Astrocyte (in vitro differentiated cells and primary cell): ENCODE data around the gene RPS29. TPM values are rescaled to one million over a fixed set of nuclear protein-coding genes. Genes with fewer than 3 reads are reported as not detected.

Source experiments
- DNase-seq: peaks from one replicate; pipeline ENCODE4 v3.0.0-alpha.2; 2010; ENCODE audit warnings: low read depth
- FAIRE-seq: peaks from 2 replicates; lab custom pipeline; 2011; peaks lifted over from hg19 to GRCh38; lab: Jason Lieb, UNC
- H2AFZ ChIP-seq: 2 replicates; pipeline ENCODE4 v1.6.0; 2012; ENCODE audit warnings: low read depth, low read length, inconsistent platforms
- H3K27ac ChIP-seq: 2 replicates; pipeline ENCODE4 v1.5.1; 2011; ENCODE audit warnings: low read depth, low read length, inconsistent platforms
- H3K27me3 ChIP-seq: 2 replicates; pipeline ENCODE4 v1.6.0; 2011; ENCODE audit warnings: low read length, inconsistent platforms; ENCODE audit not compliant: insufficient read depth
- H3K36me3 ChIP-seq: 2 replicates; pipeline ENCODE4 v1.5.1; 2011; ENCODE audit warnings: low read length, inconsistent platforms; ENCODE audit not compliant: insufficient read depth
- H3K4me1 ChIP-seq: 2 replicates; pipeline ENCODE4 v1.5.1; 2011; ENCODE audit warnings: low read length, inconsistent platforms; ENCODE audit not compliant: insufficient read depth
- H3K4me2 ChIP-seq: 2 replicates; pipeline ENCODE4 v1.6.0; 2012; ENCODE audit warnings: low read length, inconsistent platforms
- H3K4me3 ChIP-seq: 2 replicates; pipeline ENCODE4 v1.5.1; 2011; ENCODE audit warnings: low read depth, mild to moderate bottlenecking, low read length, inconsistent platforms; ENCODE audit not compliant: insufficient read depth
- H3K79me2 ChIP-seq: 2 replicates; pipeline ENCODE4 v1.6.0; 2012; ENCODE audit warnings: mild to moderate bottlenecking, low read length, inconsistent platforms; ENCODE audit not compliant: insufficient read depth
- H3K9ac ChIP-seq: 2 replicates; pipeline ENCODE4 v1.6.0; 2012; ENCODE audit warnings: mild to moderate bottlenecking, low read length, inconsistent platforms
- H3K9me3 ChIP-seq: 2 replicates; pipeline ENCODE4 v1.5.1; 2012; ENCODE audit warnings: low read depth, mild to moderate bottlenecking, low read length, inconsistent platforms; ENCODE audit not compliant: insufficient read depth
- H4K20me1 ChIP-seq: 2 replicates; pipeline ENCODE4 v1.6.0; 2012; ENCODE audit warnings: low read length, inconsistent platforms; ENCODE audit not compliant: insufficient read depth
- H3K27ac Mint-ChIP-seq: one replicate; pipeline ENCODE4 v1.8.0; 2021; ENCODE audit warnings: mild to moderate bottlenecking, mixed read lengths; ENCODE audit not compliant: unreplicated experiment
- H3K27me3 Mint-ChIP-seq: one replicate; pipeline ENCODE4 v1.8.0; 2021; ENCODE audit warnings: low read depth, mixed read lengths; ENCODE audit not compliant: unreplicated experiment
- H3K36me3 Mint-ChIP-seq: one replicate; pipeline ENCODE4 v1.8.0; 2021; ENCODE audit warnings: low read depth, mixed read lengths; ENCODE audit not compliant: unreplicated experiment
- H3K4me1 Mint-ChIP-seq: one replicate; pipeline ENCODE4 v1.8.0; 2021; ENCODE audit warnings: low read depth, mixed read lengths; ENCODE audit not compliant: unreplicated experiment
- H3K4me3 Mint-ChIP-seq: one replicate; pipeline ENCODE4 v1.8.0; 2021; ENCODE audit warnings: mild to moderate bottlenecking, moderate library complexity, mixed read lengths; ENCODE audit not compliant: unreplicated experiment
- H3K9me3 Mint-ChIP-seq: one replicate; pipeline ENCODE4 v1.8.0; 2021; ENCODE audit warnings: mild to moderate bottlenecking, mixed read lengths; ENCODE audit not compliant: unreplicated experiment
- EZH2 ChIP-seq: IDR thresholded peaks from 2 replicates; pipeline ENCODE4 v1.6.1; 2012; ENCODE audit warnings: mild to moderate bottlenecking, low read length, inconsistent platforms; ENCODE audit not compliant: insufficient read depth
- total RNA-seq: library from RNA; stranded (reverse); gene quantifications from 2 replicates; pipeline ENCODE4 v1.2.1, GENCODE V29; 2021
- TF ChIP-seq, protein P1 (sequence below): IDR thresholded peaks from 2 replicates; pipeline ENCODE4 v1.5.1; 2011; ENCODE audit warnings: low read depth, mild to moderate bottlenecking, inconsistent platforms, low read length, moderate library complexity; ENCODE audit not compliant: insufficient read depth

Gene RPS29
- total RNA-seq, 1 donor from 2014 or later, result 1,231 TPM

DNA sequence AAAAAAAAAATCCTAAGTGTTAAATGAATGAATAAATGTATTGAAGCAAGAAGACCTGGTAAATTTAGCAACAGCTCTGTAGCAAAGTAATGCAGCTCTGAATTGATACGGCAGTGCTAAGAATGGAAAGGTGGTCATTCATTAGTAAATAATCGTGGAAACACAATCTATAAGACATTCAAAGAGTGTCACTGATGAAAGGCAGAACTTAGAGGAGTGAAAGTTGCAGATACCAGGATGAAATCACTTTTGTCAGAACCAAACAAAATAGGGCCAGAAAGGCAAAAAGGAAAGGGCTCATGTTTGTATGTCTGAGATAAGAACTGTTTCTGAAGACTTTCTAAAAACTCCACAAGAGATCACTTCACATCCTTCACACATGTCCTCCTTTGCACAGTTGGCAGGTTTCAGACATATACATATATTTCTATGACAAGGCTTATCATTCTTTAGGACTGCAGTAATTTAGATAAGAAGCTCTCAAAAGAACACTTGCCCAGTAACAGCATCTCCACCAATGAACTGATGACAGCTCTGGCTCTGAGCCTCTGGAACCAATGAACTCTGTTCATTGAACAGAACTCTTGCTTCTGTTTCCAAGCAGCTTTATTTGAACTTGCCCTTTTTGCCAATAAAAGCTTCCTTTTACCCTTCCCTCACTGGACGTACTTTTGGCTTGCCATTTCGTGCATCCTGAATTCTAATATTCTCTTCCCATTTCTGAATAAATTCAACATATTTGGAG, 8.3 kb upstream of the RPS29 start:
- DNase-seq (peak; percentile 78), FAIRE-seq (no peak)
- no peak overlapping the region for H3K4me3 Mint-ChIP-seq
- Histone ChIP-seq H3K27me3 (no peaks in the 10 kb centered on the region), H3K4me1 (peaks cover 13% of the 10 kb centered on the region), H3K9me3 (no peaks in the 10 kb centered on the region), H3K4me2 (peak overlapping the region; percentile 23), H3K79me2 (peaks cover 21% of the 10 kb centered on the region), H2AFZ (no peak overlapping the region), H3K27ac (no peak overlapping the region), H3K4me3 (no peak overlapping the region), H3K36me3 (no peaks in the 10 kb centered on the region), H3K9ac (no peak overlapping the region), H4K20me1 (no peaks in the 10 kb centered on the region)
- H3K27me3 Mint-ChIP-seq, result no peaks in the 10 kb centered on the region
- H3K4me1 Mint-ChIP-seq, result peaks cover 2% of the 10 kb centered on the region
- peaks cover 2% of the 10 kb centered on the region for H3K36me3 Mint-ChIP-seq
- peak overlapping the region; percentile 16 for H3K27ac Mint-ChIP-seq
- no peak for TF ChIP-seq EZH2
- TF ChIP-seq, protein P1, sequence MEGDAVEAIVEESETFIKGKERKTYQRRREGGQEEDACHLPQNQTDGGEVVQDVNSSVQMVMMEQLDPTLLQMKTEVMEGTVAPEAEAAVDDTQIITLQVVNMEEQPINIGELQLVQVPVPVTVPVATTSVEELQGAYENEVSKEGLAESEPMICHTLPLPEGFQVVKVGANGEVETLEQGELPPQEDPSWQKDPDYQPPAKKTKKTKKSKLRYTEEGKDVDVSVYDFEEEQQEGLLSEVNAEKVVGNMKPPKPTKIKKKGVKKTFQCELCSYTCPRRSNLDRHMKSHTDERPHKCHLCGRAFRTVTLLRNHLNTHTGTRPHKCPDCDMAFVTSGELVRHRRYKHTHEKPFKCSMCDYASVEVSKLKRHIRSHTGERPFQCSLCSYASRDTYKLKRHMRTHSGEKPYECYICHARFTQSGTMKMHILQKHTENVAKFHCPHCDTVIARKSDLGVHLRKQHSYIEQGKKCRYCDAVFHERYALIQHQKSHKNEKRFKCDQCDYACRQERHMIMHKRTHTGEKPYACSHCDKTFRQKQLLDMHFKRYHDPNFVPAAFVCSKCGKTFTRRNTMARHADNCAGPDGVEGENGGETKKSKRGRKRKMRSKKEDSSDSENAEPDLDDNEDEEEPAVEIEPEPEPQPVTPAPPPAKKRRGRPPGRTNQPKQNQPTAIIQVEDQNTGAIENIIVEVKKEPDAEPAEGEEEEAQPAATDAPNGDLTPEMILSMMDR, result no peak
- no peaks in the 10 kb centered on the region for H3K9me3 Mint-ChIP-seq

DNA sequence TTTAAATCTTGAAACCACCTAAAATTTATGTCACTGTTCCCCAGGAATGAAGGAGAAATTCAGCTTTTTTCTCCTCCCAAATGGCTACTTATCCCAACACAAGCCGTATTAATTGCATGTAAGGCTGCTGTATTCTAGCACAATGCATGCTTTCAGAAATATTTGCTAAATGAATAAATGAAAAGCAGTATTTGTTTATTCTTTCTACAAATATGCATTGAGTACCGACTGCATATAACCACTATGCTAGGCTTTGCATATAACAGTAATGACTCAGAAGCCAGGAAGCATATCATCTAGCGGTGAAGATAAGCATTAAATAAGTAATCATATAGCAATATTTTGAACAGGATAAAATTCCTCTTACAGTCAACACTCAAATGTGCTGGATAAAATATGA, 6.8 kb upstream of the RPS29 start:
- no peak overlapping the region for H3K4me3 Mint-ChIP-seq
- Histone ChIP-seq H2AFZ (no peak overlapping the region), H3K79me2 (peaks cover 7% of the 10 kb centered on the region), H3K4me2 (peak overlapping the region; percentile 44), H3K36me3 (no peaks in the 10 kb centered on the region), H3K4me3 (no peak overlapping the region), H3K4me1 (peaks cover 13% of the 10 kb centered on the region), H3K9ac (no peak overlapping the region), H4K20me1 (no peaks in the 10 kb centered on the region), H3K9me3 (no peaks in the 10 kb centered on the region), H3K27ac (no peak overlapping the region), H3K27me3 (no peaks in the 10 kb centered on the region)
- H3K9me3 Mint-ChIP-seq, result no peaks in the 10 kb centered on the region
- H3K36me3 Mint-ChIP-seq, result no peaks in the 10 kb centered on the region
- peaks cover 2% of the 10 kb centered on the region for H3K4me1 Mint-ChIP-seq
- TF ChIP-seq, protein P1, result no peak
- TF ChIP-seq EZH2, result no peak
- no peak overlapping the region for H3K27ac Mint-ChIP-seq
- peak; percentile 58 for DNase-seq
- H3K27me3 Mint-ChIP-seq, result no peaks in the 10 kb centered on the region
- no peak for FAIRE-seq

DNA sequence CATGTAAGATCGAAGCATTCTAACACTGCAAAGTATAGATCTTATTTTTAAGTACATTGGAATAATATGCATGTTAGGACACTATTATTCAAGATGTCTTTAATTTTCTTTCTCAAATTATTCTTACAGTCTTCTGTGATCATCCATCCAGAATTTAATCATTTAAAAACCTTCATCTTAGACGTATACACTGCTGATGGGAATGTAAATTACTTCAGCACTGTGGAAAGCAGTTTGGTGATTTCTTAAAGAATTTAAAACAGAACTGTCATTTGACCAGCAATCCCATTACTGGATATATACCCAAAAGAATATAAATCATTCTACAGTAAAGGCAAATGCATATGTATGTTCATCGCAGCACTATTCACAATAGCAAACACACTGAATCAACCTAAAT, 3.2 kb upstream of the RPS29 start:
- peaks cover 7% of the 10 kb centered on the region for H3K36me3 Mint-ChIP-seq
- Histone ChIP-seq H3K4me3 (no peak overlapping the region), H3K79me2 (peaks cover 18% of the 10 kb centered on the region), H3K4me1 (peaks cover 6% of the 10 kb centered on the region), H3K4me2 (no peak overlapping the region), H4K20me1 (peaks cover 16% of the 10 kb centered on the region), H3K9me3 (no peaks in the 10 kb centered on the region), H3K9ac (no peak overlapping the region), H2AFZ (no peak overlapping the region), H3K27ac (no peak overlapping the region), H3K27me3 (no peaks in the 10 kb centered on the region), H3K36me3 (peaks cover 1% of the 10 kb centered on the region)
- TF ChIP-seq, protein P1, result no peak
- no peak for TF ChIP-seq EZH2
- peak overlapping the region; percentile 29 for H3K4me3 Mint-ChIP-seq
- H3K4me1 Mint-ChIP-seq, result no peaks in the 10 kb centered on the region
- no peak overlapping the region for H3K27ac Mint-ChIP-seq
- DNase-seq (no peak), FAIRE-seq (no peak)
- H3K27me3 Mint-ChIP-seq, result no peaks in the 10 kb centered on the region
- no peaks in the 10 kb centered on the region for H3K9me3 Mint-ChIP-seq
